Cardiac septum (tissue), 1 donor: ENCODE results near the gene HCRT. TPM values are rescaled to one million over a fixed set of nuclear protein-coding genes. Genes with fewer than 3 reads are reported as not detected.
A peak's percentile ranks its signal among the peaks of the same experiment; 100 is the strongest.

Source experiments
- DNase-seq: peaks from one replicate; pipeline ENCODE4 v3.0.0-alpha.2; 2020; ENCODE audit warnings: low spot score
- intact Hi-C: fragments of 100-400 bp; cut with DNase I; formaldehyde crosslinking; loops from one replicate; pipeline ENCODE4 v1.14.0; 2022
- total RNA-seq: library from RNA; stranded (reverse); fragmentation: NEBNext Ultra II Directional; extraction: Animal tissue kit (Norgen Biotek cat#: 25700); gene quantifications from one replicate; pipeline ENCODE4 v1.2.1, GENCODE V29; 2021
- donor health status: DM: no; HTN: no; CAD: no.

The HCRT gene
- total RNA-seq, 1 donor from 2014 or later: not detected

GRCh38 chr17:42182927-42183734 lies 2.1 kb downstream of the HCRT start:
- no peak for DNase-seq
- intact Hi-C loops: loop anchor here (5.0 kb wide), 1 partner anchor 56 kb away; no protein-coding TSS in a partner anchor

DNA sequence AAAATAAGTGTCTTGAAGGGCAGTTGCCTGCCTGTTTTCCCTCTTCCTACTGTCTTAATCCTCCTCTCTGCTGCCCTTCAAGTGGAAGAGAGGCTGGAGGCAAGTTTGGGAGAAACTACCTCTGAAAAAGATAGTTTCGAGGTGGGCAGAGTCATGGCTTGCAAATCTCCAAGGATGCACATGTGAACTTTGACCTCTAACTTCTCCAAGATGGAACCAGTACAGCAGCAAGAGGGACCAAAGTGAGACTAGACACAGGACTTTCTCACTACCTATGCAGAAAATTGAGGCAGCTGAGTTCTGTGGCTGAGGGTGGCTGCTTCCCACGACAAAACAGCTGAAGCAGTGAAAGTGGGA lies 3.4 kb downstream of the HCRT start:
- DNase-seq: no peak
- intact Hi-C loops: loop anchor here (5.0 kb wide), 1 partner anchor 55 kb away; no protein-coding TSS in a partner anchor

GRCh38 chr17:42180922-42181850 lies 4.1 kb downstream of the HCRT start, which contains the start of gene KCNH4:
KCNH4 (minus strand) TSS chr17:42181142; CDS start chr17:42180945, 197 bp downstream.
- DNase-seq: peak; percentile 91
- intact Hi-C loops: loop anchor here (5.0 kb wide), 1 partner anchor 54 kb away; no protein-coding TSS in a partner anchor

DNA sequence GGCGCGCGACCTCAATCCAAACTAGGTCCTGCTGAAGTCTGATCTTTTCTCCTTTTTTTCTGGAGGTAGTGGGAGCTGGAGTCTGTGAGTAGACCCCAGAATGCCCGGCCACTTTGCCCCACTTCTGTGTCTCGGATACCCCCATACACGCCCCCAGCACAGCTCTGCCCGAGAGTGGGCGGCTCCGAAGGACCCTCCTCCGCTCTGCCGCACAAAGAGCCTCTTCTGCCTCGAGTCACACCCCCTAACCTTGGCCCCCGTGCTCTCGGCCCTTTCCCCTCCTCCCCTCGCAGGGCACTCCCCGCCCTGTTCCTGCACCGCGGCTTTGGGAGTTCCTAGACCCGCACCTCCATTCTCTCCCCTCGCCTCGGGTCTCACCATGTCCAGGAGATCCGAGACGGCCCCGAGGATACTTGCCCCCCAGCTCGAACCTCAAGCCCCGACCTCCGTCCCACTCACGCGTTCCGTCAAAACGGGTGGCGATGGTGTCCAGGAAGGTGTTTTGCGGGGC lies 4.8 kb downstream of the HCRT start:
- no peak for DNase-seq
- intact Hi-C loops: loop anchor here (5.0 kb wide), 1 partner anchor 53 kb away; no protein-coding TSS in a partner anchor

DNA sequence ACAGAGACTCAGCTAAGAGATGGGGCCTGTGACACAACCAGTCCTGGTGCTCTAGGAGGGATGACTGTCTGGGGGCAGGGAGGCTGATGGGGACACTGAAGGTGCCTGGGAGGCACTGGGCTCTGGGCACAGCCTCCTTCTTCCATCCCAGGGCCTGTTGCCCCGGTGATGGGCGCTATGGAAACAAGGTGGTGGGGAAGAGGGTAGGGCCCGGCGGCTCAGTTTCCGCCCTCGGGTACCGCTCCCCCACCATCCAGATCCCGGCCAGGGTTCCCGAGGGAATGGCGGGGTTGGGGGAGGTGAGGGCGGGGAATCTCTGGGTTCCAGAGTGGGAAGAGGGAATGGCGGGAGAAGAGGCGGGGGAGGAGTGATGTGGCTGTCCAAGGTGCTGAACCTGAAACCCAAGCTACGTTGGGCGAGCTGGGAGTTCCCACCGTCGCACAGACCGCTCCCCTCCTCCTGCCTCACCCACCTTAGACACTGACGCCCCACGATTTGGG lies 5.3 kb downstream of the HCRT start:
- DNase-seq: no peak
- intact Hi-C loops: loop anchor here (5.0 kb wide), 1 partner anchor 53 kb away; no protein-coding TSS in a partner anchor

DNA sequence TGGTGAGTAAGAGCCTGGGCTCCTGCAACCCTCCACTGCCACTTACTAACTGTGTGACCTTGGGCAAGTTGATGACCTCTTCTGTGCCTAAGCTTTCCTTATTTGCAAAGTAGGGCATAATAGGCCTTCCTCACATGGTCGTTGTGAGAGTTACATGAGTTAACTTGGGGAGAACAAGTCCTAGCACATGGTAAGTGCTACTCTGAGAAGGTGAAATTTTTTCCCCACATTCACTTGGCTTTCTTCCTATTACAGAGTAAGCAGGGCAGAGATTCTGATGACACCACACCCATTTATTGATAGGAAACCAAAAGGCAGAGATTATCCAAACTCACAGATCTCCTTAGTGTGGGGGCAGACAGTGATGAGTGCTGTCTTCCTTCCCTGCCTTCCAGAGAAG lies 5.9 kb downstream of the HCRT start:
- intact Hi-C loops: no loop called here
- DNase-seq: no peak

DNA sequence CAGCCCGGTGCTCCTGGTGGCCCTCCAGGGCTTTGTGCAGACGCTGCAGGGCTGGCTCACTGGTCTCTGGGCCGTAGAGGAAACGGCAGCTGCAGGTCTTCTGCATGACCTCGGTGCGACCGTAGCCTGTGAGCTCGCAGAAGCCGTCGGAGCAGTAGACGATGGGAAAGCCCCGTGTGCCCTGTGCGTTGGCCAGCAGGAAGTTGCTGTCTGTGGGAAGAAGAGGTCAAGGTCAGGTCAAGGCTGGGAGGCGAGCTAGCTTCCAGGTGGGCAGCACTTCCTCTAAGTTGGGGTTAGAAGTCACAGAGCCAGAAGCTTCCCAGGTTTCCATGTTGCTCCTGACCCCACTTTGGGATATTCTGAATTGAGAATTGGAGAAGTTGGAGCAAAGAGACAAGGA lies 6.4 kb downstream of the HCRT start:
- intact Hi-C loops: no loop called here
- no peak for DNase-seq

- intact Hi-C loops: no loop called here
- DNase-seq: no peak
Observed at GRCh38 chr17:42177684-42178083, 7.6 kb downstream of the HCRT start.

DNA sequence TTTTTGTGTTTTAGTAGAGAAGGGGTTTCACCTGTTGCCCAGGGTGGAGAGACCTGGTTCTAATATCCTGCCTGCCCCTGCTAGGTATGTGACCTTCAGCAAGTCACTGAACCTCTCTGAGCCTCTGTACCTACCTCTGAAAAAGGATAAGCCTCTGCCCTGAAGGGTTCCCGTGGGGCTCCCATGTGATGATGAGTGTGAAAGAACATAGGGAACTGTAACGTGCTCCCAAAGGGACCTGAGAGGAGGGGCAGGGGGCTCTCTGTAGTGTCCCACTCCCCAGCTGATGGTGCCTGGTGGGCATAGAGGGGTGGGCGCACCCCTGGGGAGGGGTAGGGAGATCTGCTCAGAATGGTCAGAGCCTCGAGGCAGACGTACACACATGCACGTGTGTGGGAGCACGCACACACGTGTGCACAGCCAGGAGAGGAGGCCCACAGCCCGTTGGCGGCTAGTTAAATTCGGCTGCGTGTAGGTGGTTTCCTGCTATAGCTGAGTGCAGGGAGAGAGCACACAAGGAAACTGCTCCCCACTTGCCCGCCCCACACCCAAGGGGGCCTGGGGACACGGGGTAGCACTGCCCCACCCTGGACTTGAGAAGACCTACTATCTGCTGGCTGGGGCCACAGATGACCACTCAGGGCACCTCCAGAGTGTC lies 11.0 kb downstream of the HCRT start:
- intact Hi-C loops: no loop called here
- DNase-seq: no peak

DNA sequence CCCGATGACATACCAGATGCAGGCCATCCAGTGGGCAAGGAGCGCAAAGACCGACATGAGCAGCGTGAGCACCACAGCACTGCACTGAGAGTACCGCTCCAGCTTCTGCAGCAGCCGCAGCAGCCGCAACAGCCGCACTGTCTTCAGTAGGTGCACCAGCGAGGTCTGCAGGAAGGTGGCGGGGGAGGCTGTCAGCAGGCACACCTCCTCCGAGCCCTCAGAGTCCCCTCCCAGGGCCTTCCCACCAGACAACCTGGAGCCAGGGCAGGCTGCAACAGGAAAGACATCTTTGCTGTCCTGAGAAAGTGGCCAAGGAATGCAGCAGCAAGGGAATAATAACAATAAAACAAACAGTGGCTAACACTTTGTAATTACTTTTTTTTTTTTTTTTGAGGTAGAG lies 13.4 kb downstream of the HCRT start:
- intact Hi-C loops: no loop called here
- DNase-seq: no peak

- intact Hi-C loops: no loop called here
- no peak for DNase-seq
Observed at GRCh38 chr17:42169351-42169750, 15.9 kb downstream of the HCRT start.

GRCh38 chr17:42167807-42168206 lies 17.4 kb downstream of the HCRT start:
- no peak for DNase-seq
- intact Hi-C loops: no loop called here

GRCh38 chr17:42166196-42166763 lies 19.0 kb downstream of the HCRT start:
- DNase-seq: no peak
- intact Hi-C loops: no loop called here

- intact Hi-C loops: no loop called here
- DNase-seq: no peak
Observed at GRCh38 chr17:42165751-42166150, 19.5 kb downstream of the HCRT start.

DNA sequence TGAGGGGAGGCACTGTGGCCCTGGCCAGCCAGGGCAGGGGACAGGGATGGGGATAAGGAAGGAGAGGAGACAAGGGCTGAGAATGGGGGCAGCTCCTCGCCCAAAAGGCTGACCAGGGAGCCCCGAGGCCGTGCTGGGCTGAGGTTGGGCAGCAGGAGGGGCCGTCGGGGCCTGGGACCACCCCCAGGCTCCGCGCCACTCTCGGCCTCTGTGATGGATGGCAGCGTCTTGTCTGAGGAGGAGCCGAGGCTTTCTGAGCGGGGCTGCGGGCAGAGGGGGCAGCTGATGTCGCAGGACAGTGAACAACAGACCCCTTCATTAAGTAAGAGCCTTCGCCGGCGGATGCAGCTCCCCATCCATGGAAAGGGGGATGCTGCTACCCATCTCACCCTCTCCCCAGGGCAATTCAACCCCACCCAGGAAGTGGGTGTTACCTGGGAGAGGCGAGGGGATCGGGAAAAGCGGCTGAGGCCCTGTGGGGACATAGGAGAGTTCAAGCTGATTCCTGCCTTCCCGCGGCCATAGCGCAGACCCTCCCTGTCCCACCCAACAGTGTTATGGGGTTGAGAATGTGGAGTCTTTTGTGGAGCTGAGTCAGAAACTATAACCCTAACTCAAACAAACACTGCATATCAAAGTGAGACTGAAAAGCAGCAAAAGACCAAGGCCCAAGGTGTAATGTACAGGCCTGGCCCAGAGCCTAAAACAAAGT lies 21.4 kb downstream of the HCRT start:
- no peak for DNase-seq
- intact Hi-C loops: no loop called here

- intact Hi-C loops: no loop called here
Observed at GRCh38 chr17:42163113-42163512, 22.1 kb downstream of the HCRT start.

GRCh38 chr17:42160531-42160910 lies 24.7 kb downstream of the HCRT start:
- no peak for DNase-seq
- intact Hi-C loops: no loop called here

More at GRCh38 chr17:42163113-42163512, 22.1 kb downstream of the HCRT start:
- DNase-seq: no peak

- DNase-seq: no peak
- intact Hi-C loops: loop anchor here (10.0 kb wide), 1 partner anchor 835 kb away; the partner anchor contains the start of gene RPL27
Observed at GRCh38 chr17:42159796-42160530, 25.3 kb downstream of the HCRT start.
